Bronchial epithelial cell (primary cell): ENCODE measurements around the gene MTG1. TPM values are rescaled to one million over a fixed set of nuclear protein-coding genes. Genes with fewer than 3 reads are reported as not detected.

Experiments
- DNase-seq: peaks from one replicate; pipeline ENCODE4 v3.0.0-alpha.2; 2010; ENCODE audit warnings: low read depth
- FAIRE-seq: peaks from 2 replicates; lab custom pipeline; 2011; peaks lifted over from hg19 to GRCh38; lab: Jason Lieb, UNC
- H3K27me3 ChIP-seq: 2 replicates; pipeline ENCODE4 v1.5.1; 2011; ENCODE audit warnings: low read length; ENCODE audit not compliant: control insufficient read depth, insufficient read depth
- H3K36me3 ChIP-seq: 2 replicates; pipeline ENCODE4 v1.5.1; 2011; ENCODE audit warnings: low read length; ENCODE audit not compliant: control insufficient read depth, insufficient read depth
- H3K4me3 ChIP-seq: 2 replicates; pipeline ENCODE4 v1.5.1; 2011; ENCODE audit warnings: mild to moderate bottlenecking, low read depth, low read length, control low read depth
- CTCF ChIP-seq: IDR thresholded peaks from 2 replicates; pipeline ENCODE4 v1.5.1; 2011; ENCODE audit warnings: mild to moderate bottlenecking, moderate library complexity, low read length, control low read depth, inconsistent platforms; ENCODE audit not compliant: insufficient read depth, severe bottlenecking
- total RNA-seq: library from RNA; depleted of rRNA; stranded (reverse); fragments of >200 nt; gene quantifications from 2 replicates; pipeline ENCODE4 v1.2.1, GENCODE V29; 2014

Gene MTG1
- total RNA-seq, 1 donor from 2014 or later: 20.5 TPM

DNA sequence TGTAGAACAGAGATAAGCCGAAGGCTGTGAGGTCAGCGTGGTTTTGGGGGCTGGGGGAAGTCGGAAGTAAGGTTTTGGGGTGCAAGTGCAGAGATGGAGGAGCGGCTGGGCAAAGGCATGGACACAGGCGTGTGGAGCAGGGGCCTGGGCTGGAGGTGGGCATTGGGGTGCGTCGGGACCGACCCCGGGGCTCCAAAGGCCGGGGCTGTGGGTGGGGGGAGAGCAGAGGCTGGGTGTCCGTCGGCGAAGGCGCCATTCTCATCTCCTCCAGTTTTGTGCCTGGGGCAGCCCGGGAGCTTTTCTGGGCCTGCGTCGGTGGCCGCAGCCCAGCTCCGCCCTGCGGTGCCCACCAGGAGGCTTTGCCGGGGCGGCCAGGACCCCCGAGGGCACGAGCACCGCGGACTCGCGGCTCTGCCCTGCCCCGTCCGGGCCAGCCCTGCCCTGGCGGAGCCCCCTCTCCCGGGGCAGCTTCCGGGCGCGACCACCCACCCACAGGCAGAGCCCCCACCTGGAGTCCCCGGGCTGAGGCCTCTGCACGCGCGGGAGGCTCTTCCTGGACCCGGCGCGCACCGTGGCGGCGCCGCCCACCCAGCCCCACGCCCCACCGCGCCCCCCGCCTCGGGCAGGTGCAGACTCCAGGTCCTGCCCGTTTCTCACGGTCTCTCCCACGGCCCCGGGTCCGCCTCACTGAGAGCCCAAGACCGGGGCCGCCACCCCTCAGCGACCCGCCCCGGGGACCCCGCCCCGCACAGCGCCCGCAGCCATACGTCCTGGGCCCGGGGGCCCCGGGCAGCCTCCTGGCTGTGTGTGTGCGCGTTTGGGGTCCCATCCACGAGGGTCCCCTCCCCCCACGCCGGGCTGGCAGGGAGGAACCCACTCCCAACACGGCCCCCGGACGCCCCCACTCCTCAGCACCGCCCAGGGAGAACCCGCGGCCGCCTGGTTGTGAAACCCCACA is 52.1 kb downstream of the MTG1 start:
- FAIRE-seq: no peak
- DNase-seq: no peak
- Histone ChIP-seq H3K27me3 (no peaks in the 10 kb centered on the region), H3K36me3 (no peaks in the 10 kb centered on the region), H3K4me3 (no peak overlapping the region)
- no peak for TF ChIP-seq CTCF

DNA sequence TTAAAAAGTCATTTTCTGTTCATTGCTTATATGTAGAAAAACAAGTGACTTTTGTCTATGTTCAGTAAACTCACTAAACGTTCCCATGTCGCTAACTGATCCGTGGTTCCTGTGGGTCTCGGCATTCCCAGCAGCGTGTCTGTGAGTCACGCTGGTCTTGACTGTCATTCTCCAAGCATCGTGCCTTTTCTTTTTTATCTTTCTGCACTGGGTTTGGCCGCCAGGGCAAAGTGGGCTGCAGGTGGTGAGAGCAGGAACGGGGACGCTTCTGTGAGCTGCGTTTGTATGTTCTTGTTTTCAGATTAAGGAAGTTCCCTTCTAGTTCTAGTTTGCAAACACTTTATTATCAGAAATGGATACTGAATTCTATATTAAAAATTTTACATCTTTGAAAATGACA is 53.0 kb downstream of the MTG1 start:
- H3K36me3 ChIP-seq: no peaks in the 10 kb centered on the region
- TF ChIP-seq CTCF: no peak
- H3K27me3 ChIP-seq: no peaks in the 10 kb centered on the region
- FAIRE-seq: no peak
- DNase-seq: no peak
- H3K4me3 ChIP-seq: no peak overlapping the region

GRCh38 chr10:133448120-133448519 is 54.2 kb downstream of the MTG1 start:
- FAIRE-seq (no peak), DNase-seq (no peak)
- no peaks in the 10 kb centered on the region for H3K27me3 ChIP-seq
- no peaks in the 10 kb centered on the region for H3K36me3 ChIP-seq
- no peak for TF ChIP-seq CTCF
- no peak overlapping the region for H3K4me3 ChIP-seq

DNA sequence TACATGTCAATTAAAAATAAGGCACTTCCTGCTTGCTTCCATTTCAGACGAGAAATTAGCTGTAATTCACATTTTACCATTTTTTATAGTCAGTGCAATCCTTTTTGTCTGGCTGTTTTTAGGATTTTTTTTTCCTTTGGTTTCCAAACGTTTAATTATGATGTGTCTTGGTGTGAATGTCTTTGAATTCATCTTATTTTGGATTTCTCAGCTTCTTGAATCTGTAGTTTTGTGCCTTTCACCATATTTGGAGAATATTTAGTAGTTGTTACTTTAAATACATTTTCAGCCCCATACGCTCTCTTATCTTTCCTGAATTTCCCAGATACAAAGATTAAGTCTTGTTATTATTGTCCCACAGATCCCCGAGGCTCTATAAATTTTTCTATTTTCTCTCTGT is 57.4 kb downstream of the MTG1 start:
- TF ChIP-seq CTCF: no peak
- Histone ChIP-seq H3K27me3 (no peaks in the 10 kb centered on the region), H3K36me3 (no peaks in the 10 kb centered on the region), H3K4me3 (no peak overlapping the region)
- FAIRE-seq (no peak), DNase-seq (no peak)

GRCh38 chr10:133452453-133452852 is 58.5 kb downstream of the MTG1 start:
- DNase-seq (no peak), FAIRE-seq (no peak)
- no peaks in the 10 kb centered on the region for H3K36me3 ChIP-seq
- TF ChIP-seq CTCF: no peak
- H3K27me3 ChIP-seq: no peaks in the 10 kb centered on the region
- H3K4me3 ChIP-seq: no peak overlapping the region
